PC-3 (cell line): Measurements from ENCODE around the gene UNC50. TPM values are rescaled to one million over a fixed set of nuclear protein-coding genes. Genes with fewer than 3 reads are reported as not detected.

ENCODE experiments used
- ATAC-seq: fragments of 200-7000 bp; cut with Tn5 transposase; 2 replicates; pipeline ENCODE4 v1.9.1; 2020; ENCODE audit warnings: mild to moderate bottlenecking, moderate library complexity
- Bru-seq: library from RNA; stranded (reverse); fragments of 400-500 nt; gene quantifications from one replicate; lab custom pipeline; 2021; lab: Mats Ljungman, UMichigan
- BruChase-seq, 2 experiments: library from RNA; stranded (reverse); fragments of 400-500 nt; gene quantifications; one replicate each; lab custom pipeline; 2021; lab: Mats Ljungman, UMichigan
- BruUV-seq: library from RNA; stranded (reverse); fragments of 400-500 nt; replicated peaks from 2 replicates; lab custom pipeline; 2021; lab: Mats Ljungman, UMichigan
- CTCF ChIA-PET: fragments of 300-600 bp; sonication (Branson Sonifier 250); formaldehyde crosslinking; loops from one replicate; lab custom pipeline; 2022; ENCODE audit warnings: antibody characterized with exemption; lab: Charles Lee
- POLR2A ChIA-PET: fragments of 300-600 bp; sonication (Branson Sonifier 250); formaldehyde crosslinking; loops from one replicate; lab custom pipeline; 2022; ENCODE audit warnings: antibody characterized with exemption; ENCODE audit not compliant: unreplicated experiment; lab: Charles Lee
- DNase-seq: peaks from one replicate; pipeline ENCODE4 v3.0.0-alpha.2; 2015
- H2AFZ ChIP-seq: fragments of 300-600 bp; sonication (generic); 2 replicates; pipeline ENCODE4 v1.6.0; 2016; ENCODE audit warnings: antibody characterized with exemption, low read length
- H3F3A ChIP-seq: fragments of 300-600 bp; sonication (generic); one replicate; pipeline ENCODE4 v1.6.0; 2017; ENCODE audit warnings: antibody characterized with exemption, low read length, control low read depth, mild to moderate bottlenecking; ENCODE audit not compliant: unreplicated experiment
- H3K27ac ChIP-seq: fragments of 300-600 bp; sonication (generic); 2 replicates; pipeline ENCODE4 v1.5.1; 2016; ENCODE audit warnings: mild to moderate bottlenecking, low read length
- H3K27me3 ChIP-seq: fragments of 300-600 bp; sonication (generic); 2 replicates; pipeline ENCODE4 v1.6.1; 2016; ENCODE audit warnings: low read length, mixed read lengths
- H3K36me3 ChIP-seq: fragments of 300-600 bp; sonication (generic); 2 replicates; pipeline ENCODE4 v1.6.1; 2016; ENCODE audit warnings: low read depth, mixed run types, low read length, mixed read lengths
- H3K4me1 ChIP-seq: fragments of 300-600 bp; sonication (generic); 2 replicates; pipeline ENCODE4 v1.5.1; 2016; ENCODE audit warnings: low read length; ENCODE audit not compliant: insufficient read depth
- H3K4me2 ChIP-seq: fragments of 300-600 bp; sonication (generic); 2 replicates; pipeline ENCODE4 v1.6.0; 2016; ENCODE audit warnings: low read length
- H3K4me3 ChIP-seq: fragments of 300-600 bp; sonication (generic); 2 replicates; pipeline ENCODE4 v1.5.1; 2016; ENCODE audit warnings: mild to moderate bottlenecking, low read length, mixed read lengths
- H3K79me2 ChIP-seq: fragments of 300-600 bp; sonication (generic); 2 replicates; pipeline ENCODE4 v1.6.1; 2017; ENCODE audit warnings: low read length, mixed read lengths
- H3K9ac ChIP-seq: fragments of 300-600 bp; sonication (generic); 2 replicates; pipeline ENCODE4 v1.6.0; 2016; ENCODE audit warnings: mild to moderate bottlenecking, low read length
- H3K9me2 ChIP-seq: fragments of 300-600 bp; sonication (generic); replicated peaks from 2 replicates; pipeline ENCODE4 v1.6.1; 2016; ENCODE audit warnings: mixed run types, low read length, mixed read lengths
- H3K9me3 ChIP-seq: fragments of 300-600 bp; sonication (generic); 2 replicates; pipeline ENCODE4 v1.6.1; 2016; ENCODE audit warnings: low read length, mixed read lengths
- H4K20me1 ChIP-seq: fragments of 300-600 bp; sonication (generic); 2 replicates; pipeline ENCODE4 v1.6.1; 2016; ENCODE audit warnings: low read length, mixed read lengths
- CTCF ChIP-seq: fragments of 300-600 bp; sonication (generic); conservative IDR thresholded peaks from 2 replicates; pipeline ENCODE4 v1.5.1; 2017; ENCODE audit warnings: antibody characterized with exemption, low read depth, mild to moderate bottlenecking, low read length
- EZH2 ChIP-seq: fragments of 300-600 bp; sonication (generic); IDR thresholded peaks from one replicate; pipeline ENCODE4 v1.6.1; 2017; ENCODE audit warnings: antibody characterized with exemption, mild to moderate bottlenecking, low read length; ENCODE audit not compliant: unreplicated experiment
- EZH2phosphoT487 ChIP-seq: fragments of 300-600 bp; sonication (generic); IDR thresholded peaks from 2 replicates; pipeline ENCODE4 v1.6.1; 2018; ENCODE audit warnings: mild to moderate bottlenecking, antibody characterized with exemption, low read length, borderline replicate concordance
- intact Hi-C: fragments of 100-400 bp; cut with micrococcal nuclease; formaldehyde crosslinking; loops from 2 replicates; pipeline ENCODE4 v1.9.0; 2023
- long read RNA-seq: library from polyadenylated mRNA; unstranded; transcript quantifications from one replicate; pipeline ENCODE4 v2.0.0, GENCODE V29; 2021; ENCODE audit not compliant: unreplicated experiment
- total RNA-seq: library from RNA; depleted of rRNA; stranded (reverse); fragments of >200 nt; gene quantifications from 2 replicates; pipeline ENCODE4 v1.2.3, GENCODE V29; 2014; rRNA removed

UNC50 gene
- total RNA-seq (18.4 and 26.0 TPM in 2 replicates), Bru-seq, nascent RNA (percentile 91 among the genes with signal in this experiment), BruChase-seq, experiment 1, labeled RNA remaining after a 6-hour chase (percentile 91 among the genes with signal in this experiment), BruChase-seq, experiment 2, labeled RNA remaining after a 2-hour chase (percentile 97 among the genes with signal in this experiment)
- long read RNA-seq, transcript UNC50-204 (5 exons, 2,172 nt): minor isoform, 7 of 96 reads
- long read RNA-seq, transcript UNC50-201 (6 exons, 1,143 nt): major isoform, 54 of 96 reads
- long read RNA-seq, partial matches to known transcripts: 9 of 96 reads
- long read RNA-seq, other reads (novel, unspliced or antisense): 26 of 96 reads

- no TSS peak for BruUV-seq
- CTCF ChIA-PET: no interaction called here
- peak within 1 kb of the TSS; percentile 89 for H2AFZ ChIP-seq
- peaks cover 34% of the 10 kb centered on the region for H3K4me1 ChIP-seq
- H3K27me3 ChIP-seq: no peaks in the 10 kb centered on the region
- H3K36me3 ChIP-seq: peaks cover 11% of the 10 kb centered on the region; the same call in 1 of the 2 replicates
- ATAC-seq: peak; percentile 81
- H3K4me2 ChIP-seq: peak within 1 kb of the TSS; percentile 93
- H3F3A ChIP-seq: no peaks in the 10 kb centered on the region
- peaks cover 74% of the 10 kb centered on the region for H3K79me2 ChIP-seq
- no peaks in the 10 kb centered on the region for H4K20me1 ChIP-seq
- H3K9ac ChIP-seq: peak within 1 kb of the TSS; percentile 96
- intact Hi-C loops: loop anchor here (10.0 kb wide), 1 partner anchor 164 kb away; the partner anchor contains the start of gene INPP4A
- H3K9me2 ChIP-seq: no peaks in the 10 kb centered on the region
- POLR2A ChIA-PET: interaction anchor here (0.6 kb wide), 2 partner anchors 314 to 1001 kb away, joined by 3 to 32 read pairs; no protein-coding TSS in a partner anchor
- TF ChIP-seq CTCF: no peak
- no peak for TF ChIP-seq EZH2phosphoT487
- no peak for TF ChIP-seq EZH2
- peak; percentile 87 for DNase-seq
- no peaks in the 10 kb centered on the region for H3K9me3 ChIP-seq
- H3K4me3 ChIP-seq: peak within 1 kb of the TSS; percentile 80
- peak within 1 kb of the TSS; percentile 63 for H3K27ac ChIP-seq
Measured at GRCh38 chr2:98608116-98608961, at the start of gene UNC50, which contains the start of gene COA5. TSS of gene UNC50 (plus strand) at chr2:98608589. CDS start at chr2:98609760, 1,171 bp downstream. TSS of gene COA5 (minus strand) at chr2:98608512. CDS start at chr2:98608405, 107 bp downstream.

GRCh38 chr2:98558852-98559530 lies 49.4 kb upstream of the UNC50 start:
- no peak overlapping the region for H2AFZ ChIP-seq
- H3K4me1 ChIP-seq: peaks cover 16% of the 10 kb centered on the region
- no peaks in the 10 kb centered on the region for H3K36me3 ChIP-seq
- H3K4me3 ChIP-seq: no peak overlapping the region
- H4K20me1 ChIP-seq: no peaks in the 10 kb centered on the region
- DNase-seq: no peak
- BruUV-seq: no TSS peak
- no peak for ATAC-seq
- H3K9ac ChIP-seq: no peak overlapping the region
- H3K27ac ChIP-seq: no peak overlapping the region
- no peak overlapping the region for H3K4me2 ChIP-seq
- H3K9me2 ChIP-seq: no peaks in the 10 kb centered on the region
- intact Hi-C loops: no loop called here
- no peaks in the 10 kb centered on the region for H3F3A ChIP-seq
- no peaks in the 10 kb centered on the region for H3K79me2 ChIP-seq
- H3K9me3 ChIP-seq: no peaks in the 10 kb centered on the region
- no peak for TF ChIP-seq CTCF
- no peak for TF ChIP-seq EZH2phosphoT487
- TF ChIP-seq EZH2: no peak
- no peaks in the 10 kb centered on the region for H3K27me3 ChIP-seq
- CTCF ChIA-PET: no interaction called here
- POLR2A ChIA-PET: no interaction called here
